DND-41 (cell line): ENCODE data around the gene RIPOR3.

Experiments used
- EZH2 ChIP-seq: IDR thresholded peaks from 3 replicates; pipeline ENCODE4 v1.6.1; 2012; ENCODE audit warnings: borderline replicate concordance, low read depth, mild to moderate bottlenecking, moderate library complexity, low read length, inconsistent platforms; ENCODE audit not compliant: severe bottlenecking
- TF ChIP-seq, protein P1 (sequence below): IDR thresholded peaks from 2 replicates; pipeline ENCODE4 v1.5.1; 2012; ENCODE audit warnings: borderline replicate concordance, low read length, moderate library complexity, mild to moderate bottlenecking; ENCODE audit not compliant: poor library complexity, severe bottlenecking; ENCODE audit errors: extremely low read depth

DNA sequence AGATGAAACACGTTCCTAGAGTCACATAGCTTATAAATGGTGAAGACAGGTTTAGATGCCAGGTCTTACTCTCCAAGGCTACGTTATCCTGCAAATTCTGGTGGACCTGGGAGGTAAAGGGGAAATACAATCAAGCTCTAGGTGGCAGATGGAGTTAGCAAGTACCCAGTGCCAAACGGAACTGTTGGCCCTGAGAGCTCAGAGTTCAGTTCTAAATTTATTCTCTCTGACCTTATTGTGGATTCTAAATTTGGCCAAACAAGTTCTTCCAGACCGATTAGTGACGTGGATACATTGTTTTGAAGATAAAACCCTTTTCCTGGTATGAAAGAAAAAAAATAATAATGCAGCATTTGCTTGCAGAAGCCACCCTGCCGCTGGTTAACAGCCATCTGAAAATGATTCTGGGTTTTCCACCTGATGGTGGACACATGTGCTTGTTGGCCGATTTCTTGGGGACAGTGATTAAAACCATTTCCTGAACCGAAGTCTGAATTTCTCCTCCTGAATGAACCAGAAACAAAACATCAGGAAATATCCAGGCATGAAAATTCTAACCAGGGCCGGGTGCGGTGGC lies 32.5 kb downstream of the RIPOR3 start:
- TF ChIP-seq EZH2, result no peak
- TF ChIP-seq, protein P1, sequence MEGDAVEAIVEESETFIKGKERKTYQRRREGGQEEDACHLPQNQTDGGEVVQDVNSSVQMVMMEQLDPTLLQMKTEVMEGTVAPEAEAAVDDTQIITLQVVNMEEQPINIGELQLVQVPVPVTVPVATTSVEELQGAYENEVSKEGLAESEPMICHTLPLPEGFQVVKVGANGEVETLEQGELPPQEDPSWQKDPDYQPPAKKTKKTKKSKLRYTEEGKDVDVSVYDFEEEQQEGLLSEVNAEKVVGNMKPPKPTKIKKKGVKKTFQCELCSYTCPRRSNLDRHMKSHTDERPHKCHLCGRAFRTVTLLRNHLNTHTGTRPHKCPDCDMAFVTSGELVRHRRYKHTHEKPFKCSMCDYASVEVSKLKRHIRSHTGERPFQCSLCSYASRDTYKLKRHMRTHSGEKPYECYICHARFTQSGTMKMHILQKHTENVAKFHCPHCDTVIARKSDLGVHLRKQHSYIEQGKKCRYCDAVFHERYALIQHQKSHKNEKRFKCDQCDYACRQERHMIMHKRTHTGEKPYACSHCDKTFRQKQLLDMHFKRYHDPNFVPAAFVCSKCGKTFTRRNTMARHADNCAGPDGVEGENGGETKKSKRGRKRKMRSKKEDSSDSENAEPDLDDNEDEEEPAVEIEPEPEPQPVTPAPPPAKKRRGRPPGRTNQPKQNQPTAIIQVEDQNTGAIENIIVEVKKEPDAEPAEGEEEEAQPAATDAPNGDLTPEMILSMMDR, result no peak
